Measurements from ENCODE around the gene DYNC1H1.

- TF ChIP-seq POLR2A (IDR thresholded peaks at IDR 0.05) (no peak), CTCF (IDR thresholded peaks at IDR 0.05) (no peak)
Observed at GRCh38 chr14:101929946-101930345, 34.4 kb upstream of the DYNC1H1 start.
